HepG2 (cell line): ENCODE data around the gene TNFRSF9.

Experiments used
- CC2D1A ChIP-seq: sonication (generic); formaldehyde crosslinking; IDR thresholded peaks from 2 replicates; pipeline ENCODE4 v1.8.1; 2023; ENCODE audit warnings: mild to moderate bottlenecking, missing genetic modification reagents
- E2F1 ChIP-seq: sonication (generic); formaldehyde crosslinking; IDR thresholded peaks from 2 replicates; pipeline ENCODE4 v1.5.0; 2020; ENCODE audit warnings: missing genetic modification reagents
- FOXJ3 ChIP-seq: sonication (generic); formaldehyde crosslinking; IDR thresholded peaks from 2 replicates; pipeline ENCODE4 v1.4.0; 2020; ENCODE audit warnings: missing genetic modification reagents, mild to moderate bottlenecking, borderline replicate concordance
- MAF1 ChIP-seq: sonication (generic); formaldehyde crosslinking; IDR thresholded peaks from 2 replicates; pipeline ENCODE4 v1.5.0; 2020; ENCODE audit warnings: missing genetic modification reagents, borderline replicate concordance
- POLR2AphosphoS2 ChIP-seq: IDR thresholded peaks from 2 replicates; pipeline ENCODE4 v1.6.1; 2011; ENCODE audit warnings: low read depth, low read length, improper control_type of control experiment
- POLR2AphosphoS5 ChIP-seq: IDR thresholded peaks from 2 replicates; pipeline ENCODE4 v1.6.1; 2012; ENCODE audit warnings: low read depth, low read length
- ZNF589 ChIP-seq: sonication (generic); formaldehyde crosslinking; conservative IDR thresholded peaks from 2 replicates; pipeline ENCODE4 v1.8.0; 2022; ENCODE audit warnings: mild to moderate bottlenecking, moderate library complexity, missing genetic modification reagents

GRCh38 chr1:7956218-7957032 lies 15.8 kb upstream of the TNFRSF9 start:
- TF ChIP-seq ZNF589 (CRISPR knock-in tag) (no peak), POLR2AphosphoS5 (no peak), E2F1 (CRISPR knock-in tag) (no peak), FOXJ3 (CRISPR knock-in tag) (no peak), MAF1 (no peak), POLR2AphosphoS2 (no peak), CC2D1A (no peak)
